CD4-positive, alpha-beta T cell treated with Interleukin-4 for 4 hours (primary cell): ENCODE data around the gene CASZ1.

ENCODE experiments used
- DNase-seq: peaks from one replicate; pipeline ENCODE4 v3.0.0-alpha.2; 2020

CASZ1 gene

GRCh38 chr1:10615932-10616671, 180.3 kb downstream of the CASZ1 start:
- DNase-seq, result no peak

- DNase-seq, result no peak
Measured at GRCh38 chr1:10615332-10615731, 181.1 kb downstream of the CASZ1 start.

GRCh38 chr1:10614377-10615225, 181.8 kb downstream of the CASZ1 start:
- DNase-seq, result no peak

GRCh38 chr1:10613861-10614260, 182.6 kb downstream of the CASZ1 start:
- no peak for DNase-seq

- no peak for DNase-seq
Measured at GRCh38 chr1:10613340-10613739, 183.1 kb downstream of the CASZ1 start.

GRCh38 chr1:10612436-10613160, 183.8 kb downstream of the CASZ1 start:
- DNase-seq, result no peak

GRCh38 chr1:10610901-10611600, 185.4 kb downstream of the CASZ1 start:
- DNase-seq, result no peak

GRCh38 chr1:10608690-10609089, 187.8 kb downstream of the CASZ1 start:
- DNase-seq, result no peak

- DNase-seq, result no peak
Measured at GRCh38 chr1:10607228-10607627, 189.2 kb downstream of the CASZ1 start.

- DNase-seq, result no peak
Measured at GRCh38 chr1:10606064-10606463, 190.4 kb downstream of the CASZ1 start.

- DNase-seq, result no peak
Measured at GRCh38 chr1:10604966-10605365, 191.5 kb downstream of the CASZ1 start.

- DNase-seq, result no peak
Measured at GRCh38 chr1:10602936-10603335, 193.5 kb downstream of the CASZ1 start.

GRCh38 chr1:10601342-10602070, 194.9 kb downstream of the CASZ1 start:
- DNase-seq, result no peak

- DNase-seq, result no peak
Measured at GRCh38 chr1:10599194-10599861, 197.1 kb downstream of the CASZ1 start.

GRCh38 chr1:10598389-10598702, 198.1 kb downstream of the CASZ1 start:
- DNase-seq, result no peak

- no peak for DNase-seq
Measured at GRCh38 chr1:10597492-10598388, 198.7 kb downstream of the CASZ1 start.

- DNase-seq, result no peak
Measured at GRCh38 chr1:10596780-10597179, 199.7 kb downstream of the CASZ1 start.

- DNase-seq, result no peak
Measured at GRCh38 chr1:10594595-10595223, 201.7 kb downstream of the CASZ1 start.

GRCh38 chr1:10593750-10594149, 202.7 kb downstream of the CASZ1 start:
- DNase-seq, result no peak

GRCh38 chr1:10592373-10592772, 204.1 kb downstream of the CASZ1 start:
- DNase-seq, result no peak
